Small intestine (tissue), 7 donors: ENCODE results near the gene MED8. TPM values are rescaled to one million over a fixed set of nuclear protein-coding genes. Genes with fewer than 3 reads are reported as not detected.

Source experiments
- DNase-seq, 2 donors: peaks; one replicate each; pipeline versions ENCODE4 v3.0.0 to v3.0.0-alpha.2; 2013
- FAIRE-seq: peaks from 2 replicates; lab custom pipeline; 2012; peaks lifted over from hg19 to GRCh38; lab: Jason Lieb, UNC
- H3K27ac ChIP-seq, 3 donors: one replicate each; pipeline ENCODE4 v1.5.1; 2013; ENCODE audit warnings: low read length in 2 of 3, mild to moderate bottlenecking in 2 of 3, control low read depth in 1 of 3, inconsistent platforms in 1 of 3, low read depth in 1 of 3, moderate library complexity in 1 of 3
- H3K27me3 ChIP-seq, 3 donors: one replicate each; pipeline ENCODE4 v1.6.1; 2013; ENCODE audit warnings: low read length in 3 of 3, inconsistent platforms in 1 of 3; ENCODE audit not compliant: control insufficient read depth in 3 of 3, insufficient read depth in 3 of 3
- H3K36me3 ChIP-seq, 3 donors: one replicate each; pipeline ENCODE4 v1.6.1; 2013; ENCODE audit warnings: low read length in 3 of 3, inconsistent platforms in 1 of 3, low read depth in 1 of 3, mild to moderate bottlenecking in 1 of 3, moderate library complexity in 1 of 3; ENCODE audit not compliant: control insufficient read depth in 3 of 3, insufficient read depth in 2 of 3
- H3K4me1 ChIP-seq, 3 donors: one replicate each; pipeline ENCODE4 v1.6.1; 2013; ENCODE audit warnings: low read length in 2 of 3, inconsistent platforms in 1 of 3, low read depth in 1 of 3, mild to moderate bottlenecking in 1 of 3, moderate library complexity in 1 of 3; ENCODE audit not compliant: control insufficient read depth in 3 of 3, insufficient read depth in 2 of 3
- H3K4me3 ChIP-seq, 3 donors: one replicate each; pipeline ENCODE4 v1.5.1; 2013; ENCODE audit warnings: low read length in 3 of 3, control low read depth in 1 of 3, inconsistent platforms in 1 of 3, low read depth in 1 of 3, mild to moderate bottlenecking in 1 of 3, moderate library complexity in 1 of 3
- H3K9me3 ChIP-seq, 2 donors: one replicate each; pipeline ENCODE4 v1.6.1; 2013; ENCODE audit warnings: low read depth in 1 of 2, low read length in 1 of 2; ENCODE audit not compliant: control insufficient read depth in 2 of 2, insufficient read depth in 1 of 2
- WGBS, 3 donors: extraction: QIAGEN DNeasy Blood & Tissue Kit; methylation state at CpG; one replicate each; pipeline ENCODE4 v1.1.7; 2013; 5-methylcytosine and 5-hydroxymethylcytosine counted together
- polyA plus RNA-seq, 4 donors: library from polyadenylated mRNA; stranded (reverse) in 3 of 4; unstranded in 1 of 4; fragments of 200-250 nt in 3 of 4; fragments of 120-200 nt in 1 of 4; gene quantifications; one replicate each; pipeline versions ENCODE4 v1.2.1 to v1.2.3, GENCODE V29; 2013
- donor health status: healthy with polysubstance abuse.
- donor health status: control.
- donor health status: control.
- donor health status: Bipolar disorder and iron deficiency.
- donor health status: healthy.

The MED8 gene
- polyA plus RNA-seq, 4 donors: 36.5 to 40.3 (median 37.7) TPM

GRCh38 chr1:43351421-43352350 lies 37.9 kb downstream of the MED8 start:
- WGBS, 3 donors: 76 to 82% (median 80%) methylated on average over 10 of the region's 10 CpGs
- no peak for DNase-seq
- H3K36me3 ChIP-seq: no peaks in the 10 kb centered on the region
- no peak overlapping the region for H3K27ac ChIP-seq
- H3K9me3 ChIP-seq: no peaks in the 10 kb centered on the region
- H3K4me1 ChIP-seq: peaks cover 0 to 12% (median 0%) of the 10 kb centered on the region in 3 donors
- no peak overlapping the region for H3K4me3 ChIP-seq
- H3K27me3 ChIP-seq: no peaks in the 10 kb centered on the region
- no peak for FAIRE-seq

DNA sequence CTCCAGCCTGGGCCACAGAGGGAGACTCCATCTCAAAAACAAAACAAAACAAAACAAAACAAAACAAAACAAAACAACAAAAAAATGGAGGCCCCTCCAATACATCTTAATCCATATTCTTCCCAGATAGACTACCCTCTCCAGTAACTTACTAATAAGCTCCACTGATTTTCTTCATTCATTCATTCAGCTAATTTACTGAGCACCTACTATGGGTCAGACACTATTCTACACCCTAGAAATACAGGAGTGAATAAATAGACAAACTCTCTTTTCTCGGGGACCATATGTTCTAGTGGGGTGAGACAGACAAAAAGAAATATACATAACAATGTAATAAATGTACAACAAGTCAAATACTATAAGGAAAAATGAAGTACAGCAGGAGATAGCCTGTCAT lies 38.6 kb downstream of the MED8 start:
- no peak for DNase-seq
- no peak overlapping the region for H3K4me3 ChIP-seq
- WGBS, 3 donors: 88 to 92% (median 90%) methylated on average over 1 of the region's 1 CpG
- no peak overlapping the region for H3K27ac ChIP-seq
- H3K4me1 ChIP-seq: peaks cover 0 to 12% (median 0%) of the 10 kb centered on the region in 3 donors
- H3K27me3 ChIP-seq: no peaks in the 10 kb centered on the region
- H3K9me3 ChIP-seq: no peaks in the 10 kb centered on the region
- no peaks in the 10 kb centered on the region for H3K36me3 ChIP-seq
- FAIRE-seq: no peak

DNA sequence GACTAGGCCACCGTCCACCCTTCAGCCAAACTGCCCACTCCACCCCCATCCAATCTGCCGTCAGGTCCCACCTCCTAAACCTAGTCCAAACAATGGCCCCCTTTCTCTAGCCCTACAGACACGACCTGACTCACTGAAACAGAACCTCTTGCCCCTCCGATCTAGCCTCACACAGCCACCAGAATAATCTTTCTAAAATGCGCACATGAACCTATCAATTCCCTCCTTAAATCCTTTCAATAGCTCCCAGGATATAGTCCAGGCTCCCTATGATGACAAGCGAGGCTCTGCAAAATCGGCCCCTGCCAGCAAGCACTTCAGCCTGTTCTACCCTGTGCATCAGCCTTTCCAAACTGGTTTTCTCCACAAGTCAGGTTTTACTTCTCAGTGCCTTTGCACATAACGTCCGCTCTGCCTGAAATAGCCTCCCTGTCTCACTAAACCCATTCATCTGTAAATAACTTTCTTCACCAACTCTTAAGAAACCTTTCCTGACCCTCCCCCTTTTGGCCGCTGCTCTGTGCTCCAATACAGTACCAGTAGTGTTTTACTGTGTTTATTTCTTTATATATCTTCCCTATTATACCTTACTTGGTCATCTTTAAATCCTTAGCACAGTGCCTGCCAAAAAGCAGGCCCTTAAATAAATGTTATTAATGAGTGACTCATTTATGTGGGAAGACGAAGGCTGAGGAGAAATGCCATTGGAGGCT lies 39.9 kb downstream of the MED8 start:
- no peaks in the 10 kb centered on the region for H3K36me3 ChIP-seq
- no peaks in the 10 kb centered on the region for H3K27me3 ChIP-seq
- no peak for FAIRE-seq
- no peaks in the 10 kb centered on the region for H3K9me3 ChIP-seq
- peak overlapping the region in 2 of 3 donors; percentile 54 to 58 for H3K4me3 ChIP-seq
- WGBS, 3 donors: 30 to 51% (median 43%) methylated on average over 11 of the region's 11 CpGs
- peak overlapping the region; percentile 96 to 97 (median 97) for H3K27ac ChIP-seq
- no peak for DNase-seq
- H3K4me1 ChIP-seq: peaks cover 0 to 22% (median 0%) of the 10 kb centered on the region in 3 donors

GRCh38 chr1:43348809-43349593 lies 40.6 kb downstream of the MED8 start:
- H3K4me3 ChIP-seq: peak overlapping the region; percentile 28 to 58 (median 54)
- FAIRE-seq: no peak

GRCh38 chr1:43348343-43348808 lies 41.2 kb downstream of the MED8 start:
- H3K4me3 ChIP-seq: peak overlapping the region in 2 of 3 donors; percentile 54
- 20 to 36% (median 27%) methylated on average over 22 of the region's 22 CpGs for WGBS, 3 donors
- H3K27ac ChIP-seq: peak overlapping the region; percentile 96 to 97 (median 97)
- FAIRE-seq (no peak), DNase-seq (peak in 1 of 2 donors; percentile 52)
- H3K27me3 ChIP-seq: no peaks in the 10 kb centered on the region
- H3K4me1 ChIP-seq: peaks cover 0 to 31% (median 3%) of the 10 kb centered on the region in 3 donors
- no peaks in the 10 kb centered on the region for H3K36me3 ChIP-seq
- no peaks in the 10 kb centered on the region for H3K9me3 ChIP-seq

More at GRCh38 chr1:43348809-43349593, 40.6 kb downstream of the MED8 start:
- Histone ChIP-seq H3K36me3 (no peaks in the 10 kb centered on the region), H3K9me3 (no peaks in the 10 kb centered on the region), H3K27me3 (no peaks in the 10 kb centered on the region), H3K27ac (peak overlapping the region; percentile 96 to 97 (median 97)), H3K4me1 (peaks cover 0 to 30% (median 3%) of the 10 kb centered on the region in 3 donors)
- WGBS, 3 donors: 8 to 27% (median 19%) methylated on average over 49 to 72 of the region's 72 CpGs
- peak; percentile 93 to 96 for DNase-seq

DNA sequence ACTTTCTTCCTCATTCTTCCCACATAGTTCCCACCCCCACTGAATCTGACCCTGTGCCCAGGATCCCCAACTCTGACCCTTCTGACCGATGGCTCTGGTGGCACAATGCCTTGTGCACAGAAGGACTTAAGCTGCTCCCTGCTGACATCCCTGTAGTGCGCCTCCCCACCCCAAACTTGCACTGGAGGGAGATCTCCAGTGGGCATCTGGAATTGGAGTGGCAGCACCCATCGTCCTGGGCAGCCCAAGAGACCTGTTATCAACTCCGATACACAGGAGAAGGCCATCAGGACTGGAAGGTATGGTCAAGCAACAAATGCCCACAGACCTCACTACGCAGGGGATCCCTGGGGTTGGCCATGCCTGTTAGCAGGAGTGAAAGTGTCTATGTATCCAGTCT lies 43.0 kb downstream of the MED8 start:
- no peak for DNase-seq
- H3K27ac ChIP-seq: no peak overlapping the region
- peaks cover 0 to 31% (median 3%) of the 10 kb centered on the region in 3 donors for H3K4me1 ChIP-seq
- no peaks in the 10 kb centered on the region for H3K9me3 ChIP-seq
- no peak for FAIRE-seq
- no peaks in the 10 kb centered on the region for H3K36me3 ChIP-seq
- 87 to 95% (median 90%) methylated on average over 5 of the region's 5 CpGs for WGBS, 3 donors
- no peak overlapping the region for H3K4me3 ChIP-seq
- H3K27me3 ChIP-seq: no peaks in the 10 kb centered on the region

GRCh38 chr1:43345120-43345519 lies 44.5 kb downstream of the MED8 start:
- FAIRE-seq: no peak

More at GRCh38 chr1:43345120-43345519, 44.5 kb downstream of the MED8 start:
- peak overlapping the region; percentile 53 to 74 (median 64) for H3K27ac ChIP-seq
- no peaks in the 10 kb centered on the region for H3K27me3 ChIP-seq
- peaks cover 0 to 40% (median 3%) of the 10 kb centered on the region in 3 donors for H3K4me1 ChIP-seq
- H3K9me3 ChIP-seq: no peaks in the 10 kb centered on the region
- WGBS, 3 donors: 10 to 40% (median 28%) methylated on average over 3 of the region's 3 CpGs
- peak; percentile 81 to 95 for DNase-seq
- no peak overlapping the region for H3K4me3 ChIP-seq
- no peaks in the 10 kb centered on the region for H3K36me3 ChIP-seq
